HG03045 (cell line): ENCODE data around the gene GNG10.
"Not testable (repeated sequence)": the region's sequence is repeated elsewhere in the genome, so short reads cannot be mapped to it uniquely, and the experiment has no call there.

Experiments
- ATAC-seq: cut with Tn5 transposase; IDR thresholded peaks from one replicate; pipeline ENCODE4 v1.9.1; 2021; ENCODE audit warnings: mild to moderate bottlenecking, moderate library complexity; ENCODE audit not compliant: unreplicated experiment

The GNG10 gene

DNA sequence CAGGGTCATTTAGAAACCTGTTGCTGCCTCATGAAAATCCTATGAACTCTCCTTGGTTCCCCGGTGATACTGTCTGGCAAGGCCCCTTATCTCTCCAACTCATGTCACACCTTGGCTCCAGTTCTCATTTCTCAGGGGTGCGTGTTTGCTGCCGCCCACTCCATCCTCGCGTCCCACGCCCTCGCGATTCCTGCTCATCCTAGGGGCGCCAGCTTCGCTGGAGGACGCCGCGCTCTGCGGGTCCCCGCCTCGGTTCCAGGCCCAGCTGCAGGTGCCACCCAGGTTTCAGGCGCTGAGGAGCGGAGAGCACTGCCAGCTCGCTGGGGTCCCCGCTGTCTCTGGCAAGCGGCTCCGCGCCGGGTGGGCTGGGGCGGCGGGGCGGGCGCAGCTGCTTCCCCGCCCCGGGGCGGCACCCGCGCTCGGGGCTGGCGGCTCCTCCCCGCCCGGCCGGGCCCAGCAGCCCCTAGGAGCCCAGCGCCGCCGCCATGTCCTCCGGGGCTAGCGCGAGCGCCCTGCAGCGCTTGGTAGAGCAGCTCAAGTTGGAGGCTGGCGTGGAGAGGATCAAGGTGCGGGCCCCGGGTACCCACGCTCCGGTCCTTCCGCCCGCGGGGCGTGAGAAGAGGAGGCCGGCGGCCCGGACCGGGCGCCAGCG, at the start of gene GNG10:
Gene GNG10, plus strand, starts transcription at position 456 of the 652 bp plus-strand sequence. Its CDS starts 30 bp downstream, at position 486.
- ATAC-seq = peak; percentile 88

DNA sequence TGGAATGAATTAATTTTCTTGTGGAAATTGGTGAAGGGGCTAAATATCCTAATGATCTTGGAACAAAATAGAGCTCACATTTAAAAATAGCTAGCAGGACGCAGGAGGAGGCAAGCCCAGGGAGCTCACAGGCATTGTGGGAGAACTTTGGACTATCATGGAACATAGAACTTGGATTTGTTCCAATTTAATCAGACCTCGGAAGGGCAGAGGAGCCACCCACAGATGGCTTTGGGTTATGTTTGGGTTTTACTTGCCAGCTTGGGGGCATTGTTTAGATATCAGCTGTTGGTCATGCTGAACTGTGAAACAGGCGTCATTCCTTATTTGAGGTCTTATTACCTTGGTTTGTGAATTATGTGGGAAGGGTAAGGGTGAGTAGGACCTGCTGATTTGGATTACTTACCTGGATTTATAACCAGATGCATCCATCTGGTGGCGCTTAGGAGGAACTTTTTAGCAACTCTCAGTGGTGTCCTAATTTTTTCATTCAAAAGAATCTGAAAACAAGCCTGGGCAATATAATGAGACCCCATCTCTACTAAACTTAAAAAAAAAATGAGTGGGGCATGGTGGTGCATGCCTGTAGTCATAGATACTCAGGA, 47.9 kb upstream of the GNG10 start:
- ATAC-seq = no peak

DNA sequence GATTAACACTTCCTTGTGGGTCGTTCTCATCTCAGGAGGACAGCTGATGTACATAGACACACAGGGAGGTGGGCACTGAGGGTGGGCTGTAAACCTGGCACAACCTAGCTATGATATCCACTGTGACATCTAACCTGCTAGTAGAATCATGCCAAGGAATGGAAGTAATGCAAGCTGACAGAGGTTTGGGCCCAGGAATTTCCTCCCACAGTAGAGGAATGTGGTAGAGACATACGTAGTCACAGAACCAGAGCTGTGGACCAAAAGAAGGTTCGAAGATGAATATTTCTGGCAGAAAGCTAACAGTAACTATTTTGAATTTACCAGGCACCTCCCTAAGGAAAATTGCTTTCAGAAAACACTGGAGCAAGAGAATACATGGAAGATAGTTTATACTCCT, 45.5 kb upstream of the GNG10 start:
- no peak for ATAC-seq

DNA sequence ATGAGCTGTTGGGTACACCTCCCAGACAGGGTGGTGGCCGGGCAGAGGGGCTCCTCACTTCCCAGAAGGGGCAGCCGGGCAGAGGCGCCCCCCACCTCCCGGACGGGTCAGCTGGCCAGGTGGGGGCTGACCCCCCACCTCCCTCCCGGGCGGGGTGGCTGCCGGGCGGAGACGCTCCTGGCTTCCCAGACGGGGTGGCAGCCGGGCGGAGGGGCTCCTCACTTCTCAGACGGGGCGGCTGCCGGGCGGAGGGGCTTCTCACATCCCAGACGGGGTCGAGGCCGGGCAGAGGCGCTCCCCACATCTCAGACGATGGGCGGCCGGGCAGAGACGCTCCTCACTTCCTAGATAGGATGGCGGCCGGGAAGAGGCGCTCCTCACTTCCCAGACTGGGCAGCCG, 44.1 kb upstream of the GNG10 start:
- ATAC-seq = not testable (repeated sequence)

DNA sequence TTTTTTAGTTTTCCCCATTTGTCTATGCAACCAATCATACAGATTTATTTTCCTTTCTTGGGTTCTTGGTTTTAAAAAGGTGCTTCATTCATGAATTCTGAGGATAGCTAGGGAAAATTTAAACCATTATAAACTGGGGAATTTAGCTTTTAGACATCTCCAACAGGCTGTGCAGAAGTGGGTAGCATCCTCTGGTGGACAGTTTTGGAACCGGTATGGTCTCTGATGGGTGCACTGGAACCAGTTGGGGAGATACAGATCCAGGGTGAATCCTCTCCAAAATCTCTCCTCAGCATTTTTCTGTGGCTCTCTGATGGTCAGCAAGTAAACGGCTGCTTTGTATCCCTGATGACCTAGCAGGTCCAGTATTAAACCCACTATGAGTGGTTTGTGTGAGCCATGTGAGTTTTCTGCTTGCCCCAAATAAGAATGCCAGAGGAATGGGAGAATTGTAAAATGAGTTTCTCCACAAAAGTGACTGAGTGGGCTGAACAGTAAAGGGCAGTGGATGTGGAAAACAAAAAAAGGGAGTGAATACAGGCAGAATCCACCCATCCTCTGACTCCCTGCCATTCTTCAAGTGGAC, 39.4 kb upstream of the GNG10 start:
- no peak for ATAC-seq

DNA sequence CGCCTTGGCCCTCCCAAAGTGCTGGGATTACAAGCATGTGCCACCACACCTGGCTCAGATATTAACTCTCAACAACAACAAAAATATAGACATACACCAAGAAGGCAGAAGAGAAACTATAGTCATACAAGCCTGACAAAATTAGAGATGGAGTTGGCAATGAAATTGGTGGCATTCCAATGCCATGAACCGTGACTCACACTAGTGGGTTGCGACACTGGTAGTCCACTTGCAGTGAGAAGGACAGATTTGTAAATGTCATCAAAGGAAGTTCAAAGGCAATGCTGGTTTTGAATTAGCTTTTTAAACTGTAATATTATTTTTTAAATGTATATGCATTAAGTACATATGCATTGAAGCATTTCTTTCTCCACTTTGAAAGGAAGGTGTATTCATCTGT, 38.8 kb upstream of the GNG10 start:
- no peak for ATAC-seq

DNA sequence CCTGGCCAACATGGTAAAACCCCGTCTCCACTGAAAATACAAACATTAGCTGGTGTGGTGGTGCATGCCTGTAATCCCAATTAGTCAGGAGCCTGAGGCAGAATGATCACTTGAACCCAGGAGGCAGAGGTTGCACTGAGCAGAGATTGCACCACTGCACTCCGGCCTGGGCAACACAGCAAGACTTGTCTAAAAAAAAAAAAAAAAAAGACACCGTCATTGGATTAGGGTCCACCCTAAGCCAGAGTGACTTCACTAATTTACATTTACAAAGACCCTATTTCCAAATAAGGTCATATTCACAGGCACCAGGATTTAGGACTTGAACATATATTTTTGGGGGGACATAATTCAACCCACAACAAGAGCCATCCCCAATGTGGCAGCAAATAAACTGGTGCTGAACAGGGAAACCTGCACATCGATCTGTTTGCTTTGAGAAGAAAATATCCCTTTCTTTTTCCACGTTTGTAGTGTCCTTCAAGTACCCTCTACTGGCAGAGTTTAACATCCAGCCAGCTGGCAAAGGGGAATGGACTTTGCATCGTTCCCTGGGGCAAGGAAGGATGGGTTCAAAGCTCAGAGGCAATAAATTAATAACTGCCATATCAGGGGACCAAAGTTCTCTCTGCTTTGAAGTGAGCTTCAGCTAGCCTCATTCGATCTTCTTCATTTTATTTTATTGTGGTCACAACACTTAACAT, 34.0 kb upstream of the GNG10 start:
- ATAC-seq = no peak

DNA sequence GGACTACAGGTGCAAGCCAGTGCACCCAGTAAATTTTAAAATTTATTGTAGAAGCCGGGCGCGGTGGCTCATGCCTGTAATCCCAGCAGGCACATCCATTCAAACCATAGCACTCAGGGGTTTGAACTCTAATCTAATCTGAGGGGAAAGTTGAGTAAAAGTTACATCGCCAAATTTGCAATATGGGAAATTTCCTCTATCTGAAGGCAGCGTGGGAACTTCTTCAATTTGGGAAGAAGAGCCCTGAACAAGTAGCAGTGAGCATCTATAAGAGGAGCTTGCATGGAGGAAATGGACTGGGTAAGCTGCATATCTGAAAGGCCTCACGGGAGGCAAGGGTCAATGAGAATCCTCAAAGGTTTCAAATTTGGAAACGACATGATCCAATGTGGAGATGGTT, 33.0 kb upstream of the GNG10 start:
- ATAC-seq = no peak

DNA sequence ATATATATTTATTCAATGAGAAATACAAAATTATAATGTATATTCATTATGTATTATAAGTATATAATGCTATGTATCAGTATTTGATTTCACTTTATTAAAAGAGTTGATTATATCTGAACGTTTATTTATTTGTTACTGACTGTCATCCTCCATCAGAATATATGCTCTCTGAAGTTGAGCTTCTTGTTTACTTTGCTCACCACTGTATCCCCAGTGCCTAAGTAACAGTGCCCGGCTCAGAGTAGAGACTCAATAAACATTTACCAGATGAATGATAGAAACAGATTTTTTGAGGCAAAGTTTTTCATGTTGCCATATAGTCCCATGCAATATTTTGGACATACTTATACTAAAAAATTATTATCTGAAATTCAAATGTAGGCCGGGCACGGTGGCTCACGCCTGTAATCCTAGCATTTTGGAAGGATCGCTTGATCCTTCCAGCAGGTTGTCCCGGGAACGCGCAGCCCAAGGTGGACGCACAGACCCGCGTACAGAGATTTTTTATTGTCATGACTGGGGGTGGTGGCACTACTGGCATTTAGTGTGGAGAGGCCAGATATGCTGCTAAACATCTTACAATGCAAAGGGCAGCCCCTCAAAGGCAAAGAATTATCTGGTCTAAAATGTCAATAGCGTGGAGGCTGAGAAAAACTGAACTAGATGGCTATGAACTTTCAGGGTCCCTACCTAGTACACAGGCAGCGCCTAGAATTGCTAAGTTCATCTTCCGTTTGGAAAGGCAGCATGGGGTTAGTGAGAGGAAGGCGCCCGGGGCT, 31.0 kb upstream of the GNG10 start:
- ATAC-seq = peak; percentile 27

DNA sequence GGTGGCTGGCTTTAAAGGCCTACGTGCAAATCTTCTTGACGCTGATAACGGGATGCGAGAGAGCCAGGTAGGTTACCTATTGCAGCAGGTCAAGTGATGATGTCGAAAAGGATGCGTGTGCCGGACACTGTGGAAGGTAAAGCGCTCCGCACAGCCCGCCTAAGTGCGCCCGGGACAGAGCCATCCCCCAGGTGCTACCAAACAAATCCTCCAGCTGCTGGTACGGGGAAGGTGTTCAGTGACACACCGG, 30.5 kb upstream of the GNG10 start:
- ATAC-seq = no peak

DNA sequence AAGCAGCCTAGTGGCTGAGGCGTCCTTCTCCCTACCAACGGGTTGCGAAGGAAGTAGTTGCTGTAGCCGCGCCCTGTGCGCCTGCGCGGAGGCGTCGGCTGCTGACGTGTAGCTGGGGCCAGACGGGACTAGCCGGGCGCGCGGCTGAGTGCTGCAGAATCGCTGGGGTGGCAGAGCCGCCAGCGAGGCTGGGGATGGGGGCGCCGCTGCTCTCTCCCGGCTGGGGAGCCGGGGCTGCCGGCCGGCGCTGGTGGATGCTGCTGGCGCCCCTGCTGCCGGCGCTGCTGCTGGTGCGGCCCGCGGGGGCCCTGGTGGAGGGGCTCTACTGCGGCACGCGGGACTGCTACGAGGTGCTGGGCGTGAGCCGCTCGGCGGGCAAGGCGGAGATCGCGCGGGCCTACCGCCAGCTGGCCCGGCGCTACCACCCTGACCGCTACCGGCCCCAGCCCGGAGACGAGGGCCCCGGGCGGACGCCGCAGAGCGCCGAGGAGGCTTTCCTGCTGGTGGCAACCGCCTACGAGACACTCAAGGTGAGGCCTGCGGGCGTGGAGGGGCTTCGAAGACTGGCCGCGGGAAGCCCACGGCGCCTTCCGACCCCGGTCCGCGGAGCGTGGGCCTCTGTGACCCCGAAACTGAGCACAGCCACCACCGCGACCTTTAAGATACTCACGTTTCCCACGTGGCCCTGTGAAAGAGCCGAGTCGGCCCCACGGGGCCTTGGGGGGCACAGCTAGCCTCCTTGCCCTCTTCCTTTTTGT, 30.0 kb upstream of the GNG10 start, which contains the start of gene DNAJC25:
Gene DNAJC25, plus strand, starts transcription at position 121 of the 758 bp plus-strand sequence. Its CDS starts 74 bp downstream, at position 195.
- peak; percentile 98 for ATAC-seq

DNA sequence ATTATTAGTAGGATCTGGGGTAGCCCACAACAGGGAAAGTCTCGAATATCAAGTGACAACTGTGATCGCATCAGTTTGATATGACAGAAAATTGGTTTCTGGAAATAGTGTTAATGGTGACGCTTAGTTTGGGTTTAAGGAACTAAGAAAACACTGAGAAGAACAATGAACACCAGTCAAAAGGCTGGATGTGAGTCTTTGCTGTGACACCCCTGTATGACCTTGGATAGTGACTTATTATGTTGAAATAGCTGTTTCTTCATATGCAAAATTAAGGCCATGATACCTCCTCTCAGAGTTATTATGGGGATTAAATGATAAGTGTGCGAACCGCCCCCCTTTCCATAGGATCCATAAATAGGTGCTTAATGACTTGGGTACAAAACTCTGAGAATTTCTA, 29.3 kb upstream of the GNG10 start:
- ATAC-seq = no peak

DNA sequence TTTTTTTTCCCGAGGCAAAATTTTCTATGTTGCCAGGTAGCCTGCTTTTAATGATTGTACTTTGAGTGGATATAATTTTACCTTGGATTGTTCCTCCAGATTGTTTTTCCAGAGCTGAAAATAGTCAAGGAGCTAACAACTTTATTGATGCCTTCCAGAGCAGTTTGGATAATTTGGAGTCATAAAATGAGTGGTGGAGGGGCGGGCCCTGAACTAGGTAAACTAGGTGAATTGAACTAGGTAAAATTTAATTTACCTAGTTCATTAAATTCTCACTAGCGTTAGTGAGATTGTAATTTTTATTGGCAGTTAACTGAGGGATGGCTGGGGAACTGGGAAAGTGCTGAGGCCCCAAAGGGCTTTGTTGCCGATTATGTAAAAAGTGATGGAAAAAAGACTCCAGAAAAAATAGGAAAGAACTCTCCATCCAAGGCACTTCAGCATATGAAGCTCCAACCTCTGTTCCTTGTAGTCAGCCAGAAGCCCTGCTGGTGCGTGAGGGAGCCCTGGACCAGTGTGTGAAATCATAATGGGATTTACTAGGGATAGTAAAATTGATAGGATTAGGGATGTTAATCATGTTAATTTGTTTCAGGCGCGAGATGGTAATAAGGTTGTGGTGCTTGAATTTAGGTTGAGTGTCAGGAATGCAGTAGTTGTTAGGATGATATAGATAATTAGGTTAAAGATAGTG, 28.6 kb upstream of the GNG10 start:
- ATAC-seq = no peak

DNA sequence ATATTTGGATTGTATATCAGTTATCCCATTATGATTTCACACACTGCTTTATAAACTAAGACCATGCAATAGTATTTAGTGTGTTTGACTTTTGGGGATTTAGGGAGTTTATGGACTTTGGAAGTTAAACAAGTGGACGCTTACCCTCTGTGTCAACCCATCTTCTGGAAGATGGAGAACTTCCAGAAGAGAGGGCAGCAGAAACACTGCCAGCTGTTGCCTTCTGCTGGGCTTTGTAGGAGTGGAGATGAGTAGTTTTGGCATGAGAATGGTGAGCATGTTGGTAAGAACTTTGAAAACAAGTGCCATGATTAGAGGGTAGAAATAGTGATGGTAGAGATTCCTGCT, 28.0 kb upstream of the GNG10 start:
- no peak for ATAC-seq

DNA sequence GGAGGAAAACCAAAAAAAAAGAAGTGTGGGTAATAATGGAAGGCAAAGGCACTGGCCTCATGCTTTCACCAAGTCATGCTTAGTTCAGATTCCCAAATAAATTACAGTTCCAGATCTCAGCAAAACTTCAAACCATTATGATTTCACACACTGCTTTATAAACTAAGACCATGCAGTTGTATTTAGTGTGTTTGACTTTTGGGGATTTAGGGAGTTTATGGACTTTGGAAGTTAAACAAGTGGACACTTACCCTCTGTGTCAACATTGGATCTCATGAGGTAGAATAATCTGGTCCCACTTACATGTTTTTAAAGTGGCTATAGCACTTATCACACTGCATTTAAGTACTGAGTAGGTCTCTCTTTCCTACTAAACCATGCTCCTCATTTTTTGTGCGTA, 26.5 kb upstream of the GNG10 start:
- no peak for ATAC-seq

DNA sequence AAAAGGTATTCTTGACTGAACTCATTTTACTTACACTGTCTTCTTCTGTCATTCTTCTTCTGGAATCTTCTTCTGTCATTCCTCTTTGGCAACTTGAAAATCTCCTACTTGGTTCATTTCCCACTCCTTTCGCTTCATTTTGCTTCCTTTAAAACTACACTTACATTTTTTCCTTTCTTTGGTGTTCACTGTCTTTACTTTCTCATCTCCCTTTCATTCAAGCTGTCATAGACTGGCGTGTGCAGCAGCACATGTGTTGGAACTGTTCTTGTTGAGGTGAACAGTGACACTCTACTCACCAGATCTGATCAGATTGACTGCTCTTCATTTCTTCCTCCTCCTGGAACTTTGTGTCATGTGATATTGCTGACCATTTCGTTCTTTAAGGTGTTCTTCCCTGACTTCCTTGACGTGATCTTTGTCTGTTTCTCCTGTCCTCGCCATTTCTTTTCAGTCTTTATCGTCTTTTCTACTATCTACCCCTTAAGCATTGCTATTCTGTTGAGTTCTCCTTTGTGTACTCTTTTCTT, 23.9 kb upstream of the GNG10 start:
- ATAC-seq = no peak

DNA sequence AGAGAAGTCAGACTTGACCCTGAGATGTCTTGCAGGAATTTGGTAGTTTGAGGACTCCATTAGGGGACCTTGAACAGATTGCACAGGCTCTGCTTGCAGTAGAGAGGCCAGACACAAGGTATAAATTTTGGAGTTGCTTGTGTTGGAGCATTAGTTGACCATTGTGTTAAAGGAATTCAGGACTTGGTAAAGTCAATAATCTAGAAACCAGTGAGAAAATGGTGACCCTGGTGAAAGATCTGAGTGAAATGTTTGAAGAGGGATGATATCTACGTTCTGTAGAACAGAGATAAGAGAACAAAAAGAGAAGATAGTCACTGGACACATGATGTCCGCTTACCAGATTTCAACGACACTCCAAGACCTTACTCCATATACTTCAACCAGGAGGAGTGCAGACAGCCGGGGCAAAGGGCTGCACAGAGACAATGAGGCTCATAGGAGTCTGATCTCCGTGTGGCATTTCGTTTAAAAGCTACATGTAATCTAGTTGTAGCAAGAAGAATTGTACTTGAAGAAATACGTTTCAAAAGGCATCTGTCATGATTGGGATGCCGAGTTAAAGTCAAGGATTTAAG, 17.1 kb upstream of the GNG10 start:
- no peak for ATAC-seq

DNA sequence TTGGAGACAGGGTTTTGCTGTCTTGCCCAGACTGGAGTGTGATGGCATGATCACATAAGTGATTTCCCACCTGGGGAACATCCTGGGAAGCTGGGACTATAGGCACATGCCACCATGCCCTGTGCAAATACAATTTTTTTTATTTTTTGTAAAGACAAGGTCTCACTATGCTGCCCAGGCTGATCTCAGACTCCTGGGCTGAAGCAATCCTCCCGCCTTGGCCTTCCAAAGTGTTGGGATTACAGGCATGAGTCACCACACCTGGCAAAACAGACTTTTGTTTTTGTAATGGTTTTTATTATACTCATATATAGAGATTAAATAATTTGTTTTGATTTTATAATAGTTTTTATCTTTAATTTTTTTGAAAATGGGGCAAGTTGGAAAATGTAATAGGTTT, 15.6 kb upstream of the GNG10 start:
- no peak for ATAC-seq

DNA sequence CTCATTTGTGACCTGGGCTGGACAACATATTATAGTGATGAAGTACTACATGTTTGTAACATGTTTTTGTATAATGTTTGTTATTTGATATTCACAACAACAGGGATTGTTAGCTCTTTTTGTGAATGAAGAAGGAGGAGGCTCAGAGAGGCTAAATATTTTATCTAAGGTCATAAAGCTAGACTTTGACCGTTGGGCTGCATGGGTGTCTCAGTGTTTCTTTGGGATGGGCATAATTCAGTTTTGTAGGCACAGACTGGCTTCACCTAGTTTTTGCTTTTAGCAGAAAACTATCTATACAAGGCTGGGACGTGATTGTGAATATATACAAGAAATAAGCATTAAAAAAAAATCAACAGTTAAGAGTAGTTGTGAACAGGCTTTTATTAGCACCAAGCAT, 15.0 kb upstream of the GNG10 start:
- no peak for ATAC-seq

DNA sequence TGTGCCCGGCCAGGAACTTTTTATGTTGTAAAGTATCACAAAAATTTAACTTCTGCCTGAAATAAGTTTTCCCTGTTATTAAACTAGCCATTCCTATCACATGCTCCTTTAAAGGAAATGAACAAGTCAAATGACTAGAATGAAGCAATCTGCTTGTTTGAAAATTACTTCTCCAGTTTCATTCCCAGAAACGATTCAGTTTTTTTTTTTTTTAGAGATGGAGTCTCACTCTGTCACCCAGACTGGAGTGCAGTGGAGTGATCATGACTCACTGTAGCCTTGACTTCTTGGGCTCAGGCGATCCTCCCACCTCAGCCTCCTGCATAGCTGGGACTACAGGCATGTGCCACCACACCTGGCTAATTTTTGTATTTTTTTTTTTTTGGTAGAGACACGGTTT, 13.3 kb upstream of the GNG10 start:
- no peak for ATAC-seq
